Endothelial cell of umbilical vein (primary cell): ENCODE data around the gene TMEM87B. TPM values are rescaled to one million over a fixed set of nuclear protein-coding genes. Genes with fewer than 3 reads are reported as not detected.

Experiments used
- BruUV-seq: library from RNA; stranded (reverse); fragments of 400-500 nt; replicated peaks from 2 replicates; lab custom pipeline; 2021; lab: Mats Ljungman, UMichigan
- CTCF ChIA-PET: fragments of 300-600, 350-600 bp; sonication (Branson Sonifier 250); formaldehyde crosslinking; loops from one replicate; lab custom pipeline; 2021; ENCODE audit warnings: antibody characterized with exemption, inconsistent platforms; lab: Charles Lee
- POLR2A ChIA-PET: fragments of 300-600, 350-600 bp; sonication (Branson Sonifier 250); formaldehyde crosslinking; loops from one replicate; lab custom pipeline; 2021; ENCODE audit warnings: antibody characterized with exemption, inconsistent platforms; lab: Charles Lee
- DNase-seq: peaks from one replicate; pipeline ENCODE4 v3.0.0-alpha.2; 2011; ENCODE audit warnings: low read depth, low spot score
- FAIRE-seq: peaks from 2 replicates; lab custom pipeline; 2011; peaks lifted over from hg19 to GRCh38; lab: Jason Lieb, UNC
- H2AFZ ChIP-seq: 2 replicates; pipeline ENCODE4 v1.6.0; 2012; ENCODE audit warnings: low read depth, low read length, control low read depth, inconsistent platforms
- H3K27ac ChIP-seq: 2 replicates; pipeline ENCODE4 v1.5.1; 2011; ENCODE audit warnings: low read depth, mild to moderate bottlenecking, control low read depth, low read length, moderate library complexity; ENCODE audit not compliant: insufficient read depth
- H3K27me3 ChIP-seq, 2 experiments: 2 replicates each; pipeline versions ENCODE4 v1.6.0 to v1.6.1; 2011; ENCODE audit warnings: low read length in 2 of 2, mixed read lengths in 1 of 2; ENCODE audit not compliant: control insufficient read depth in 2 of 2, insufficient read depth in 2 of 2
- H3K36me3 ChIP-seq, 2 experiments: 2 replicates in 1 of 2; 3 replicates in 1 of 2; pipeline ENCODE4 v1.5.1; 2011; ENCODE audit warnings: low read length in 2 of 2, mild to moderate bottlenecking in 1 of 2, moderate library complexity in 1 of 2; ENCODE audit not compliant: control insufficient read depth in 2 of 2, insufficient read depth in 2 of 2; ENCODE audit errors: extremely low read depth in 1 of 2
- H3K4me1 ChIP-seq: 3 replicates; pipeline ENCODE4 v1.5.1; 2011; ENCODE audit warnings: mild to moderate bottlenecking, low read length; ENCODE audit not compliant: control insufficient read depth, insufficient read depth; ENCODE audit errors: extremely low read depth
- H3K4me2 ChIP-seq: 2 replicates; pipeline ENCODE4 v1.6.1; 2011; ENCODE audit warnings: low read length, control low read depth, mixed read lengths; ENCODE audit not compliant: insufficient read depth
- H3K4me3 ChIP-seq, 3 experiments: fragments of 200-600 bp in 1 of 3; sonication (generic), shearing (Covaris generic) in 1 of 3; replicated peaks in 1 of 3; 2 replicates each; pipeline ENCODE4 v1.5.1; 2011 to 2016; ENCODE audit warnings: control low read depth in 3 of 3, low read length in 3 of 3, mild to moderate bottlenecking in 2 of 3, inconsistent platforms in 1 of 3, low read depth in 1 of 3, moderate library complexity in 1 of 3; ENCODE audit not compliant: insufficient read depth in 1 of 3
- H3K79me2 ChIP-seq: 2 replicates; pipeline ENCODE4 v1.6.0; 2012; ENCODE audit warnings: low read length, inconsistent platforms; ENCODE audit not compliant: control insufficient read depth, insufficient read depth
- H3K9ac ChIP-seq: replicated peaks from 2 replicates; pipeline ENCODE3; 2011; ENCODE audit warnings: low read length, control low read depth; ENCODE audit not compliant: insufficient read depth; ENCODE audit errors: extremely low read depth
- H3K9me1 ChIP-seq: replicated peaks from 3 replicates; pipeline ENCODE4 v1.6.0; 2011; ENCODE audit warnings: mild to moderate bottlenecking, low read length; ENCODE audit not compliant: control insufficient read depth, insufficient read depth; ENCODE audit errors: extremely low read depth
- H3K9me3 ChIP-seq: replicated peaks from 2 replicates; pipeline ENCODE4 v1.5.1; 2012; ENCODE audit warnings: low read length, inconsistent platforms; ENCODE audit not compliant: control insufficient read depth, insufficient read depth
- H4K20me1 ChIP-seq: replicated peaks from 2 replicates; pipeline ENCODE3; 2011; ENCODE audit warnings: mild to moderate bottlenecking, low read length; ENCODE audit not compliant: control insufficient read depth, insufficient read depth; ENCODE audit errors: extremely low read depth
- CTCF ChIP-seq, 2 donors: IDR thresholded peaks; 1 replicate in 1 of 2; 2 replicates in 1 of 2; pipeline ENCODE4 v1.5.1; 2011; ENCODE audit warnings: low read length in 2 of 2, mild to moderate bottlenecking in 2 of 2, moderate library complexity in 2 of 2, control low read depth in 1 of 2, inconsistent platforms in 1 of 2, low read depth in 1 of 2; ENCODE audit not compliant: insufficient read depth in 1 of 2; ENCODE audit errors: extremely low read depth in 1 of 2
- EZH2 ChIP-seq: IDR thresholded peaks from 2 replicates; pipeline ENCODE4 v1.6.1; 2012; ENCODE audit warnings: borderline replicate concordance, low read depth, mild to moderate bottlenecking, moderate library complexity, low read length, inconsistent platforms; ENCODE audit not compliant: severe bottlenecking
- FOS ChIP-seq: IDR thresholded peaks from 2 replicates; pipeline ENCODE4 v1.6.1; 2011; ENCODE audit warnings: mild to moderate bottlenecking, low read length, moderate library complexity, borderline replicate concordance; ENCODE audit not compliant: insufficient read depth
- GATA2 ChIP-seq: IDR thresholded peaks from 2 replicates; pipeline ENCODE4 v1.7.0; 2011; ENCODE audit warnings: low read depth, mild to moderate bottlenecking, moderate library complexity, mixed read lengths, low read length; ENCODE audit not compliant: insufficient read length, insufficient read depth
- JUN ChIP-seq: IDR thresholded peaks from 2 replicates; pipeline ENCODE4 v1.6.1; 2011; ENCODE audit warnings: borderline replicate concordance, low read depth; ENCODE audit not compliant: insufficient read length, insufficient read depth
- MAX ChIP-seq: IDR thresholded peaks from 2 replicates; pipeline ENCODE4 v1.6.1; 2011; ENCODE audit not compliant: insufficient read depth, insufficient read length
- MYC ChIP-seq: IDR thresholded peaks from one replicate; pipeline ENCODE4 v1.6.1; 2011; ENCODE audit warnings: mild to moderate bottlenecking, low read depth, low read length
- POLR2A ChIP-seq: IDR thresholded peaks from 2 replicates; pipeline ENCODE4 v1.6.1; 2012; ENCODE audit warnings: low read depth, mild to moderate bottlenecking, control low read depth, low read length
- POLR2AphosphoS5 ChIP-seq: IDR thresholded peaks from 2 replicates; pipeline ENCODE4 v1.6.1; 2012; ENCODE audit warnings: low read depth, mild to moderate bottlenecking, control low read depth, low read length, moderate library complexity; ENCODE audit not compliant: insufficient read depth
- dilution Hi-C: fragments of 300-500 bp; cut with MboI; formaldehyde crosslinking; loops from one replicate; pipeline ENCODE4 v1.15.0; 2019; ENCODE audit warnings: low sequenced_read_pairs; ENCODE audit not compliant: extremely low pct_ligation_motif_present
- intact Hi-C: fragments of 100-400 bp; cut with micrococcal nuclease; formaldehyde crosslinking; loops from one replicate; pipeline ENCODE4 v1.10.0; 2022
- polyA plus RNA-seq, 4 experiments: library from polyadenylated mRNA; depleted of rRNA in 3 of 4; stranded (reverse) in 3 of 4; unstranded in 1 of 4; fragments of >200 nt; gene quantifications; 2 replicates each; pipeline versions ENCODE4 v1.2.1 to v1.2.3, GENCODE V29; 2011 to 2012; ENCODE audit warnings: missing spikeins in 1 of 4
- total RNA-seq: library from RNA; stranded (reverse); gene quantifications from 2 replicates; pipeline ENCODE4 v1.2.3, GENCODE V29; 2021

TMEM87B gene
- total and polyA plus RNA-seq, 2 donors (not counting 3 experiments of a cell fraction or from before 2014, with no cell fraction given), result 17.6 to 21.5 TPM

GRCh38 chr2:112149866-112150435 is 94.9 kb downstream of the TMEM87B start:
- TF ChIP-seq CTCF (IDR thresholded peaks at IDR 0.05; ENCODE audit: extremely low read depth in 1 of 2, insufficient read depth in 1 of 2, low read depth in 1 of 2, low read length in 2 of 2) (no peak), MYC (no peak), MAX (no peak), JUN (no peak), GATA2 (no peak), POLR2A (no peak), POLR2AphosphoS5 (no peak), EZH2 (no peak), FOS (no peak)
- Histone ChIP-seq H3K27ac (no peak overlapping the region), H3K27me3 (no peaks in the 10 kb centered on the region), H3K9me1 (no peaks in the 10 kb centered on the region), H3K4me3 (no peak overlapping the region), H3K9me3 (no peaks in the 10 kb centered on the region), H3K36me3 (no peaks in the 10 kb centered on the region), H3K4me2 (no peak overlapping the region), H3K79me2 (no peaks in the 10 kb centered on the region), H2AFZ (no peak overlapping the region), H3K9ac (no peak overlapping the region), H4K20me1 (no peaks in the 10 kb centered on the region), H3K4me1 (peaks cover 8% of the 10 kb centered on the region)
- FAIRE-seq (no peak), DNase-seq (no peak)
- no TSS peak for BruUV-seq
- intact Hi-C loops (no loop called here), dilution Hi-C loops (no loop called here)
- ChIA-PET CTCF (no interaction called here), POLR2A (no interaction called here)
